NCI-H2196 (cell line): ENCODE measurements around the gene MOAP1.
"Not testable (repeated sequence)": the region's sequence is repeated elsewhere in the genome, so short reads cannot be mapped to it uniquely, and the experiment has no call there.

Source experiments
- DNase-seq: peaks from one replicate; lab custom pipeline; 2025; ENCODE audit not compliant: unreplicated experiment; lab: John Stamatoyannopoulos, UW

MOAP1 gene

GRCh38 chr14:93148979-93149378, 35.7 kb downstream of the MOAP1 start:
- DNase-seq, result no peak

GRCh38 chr14:93146119-93146518, 38.6 kb downstream of the MOAP1 start:
- no peak for DNase-seq

- no peak for DNase-seq
These were observed 41.6 kb downstream of the MOAP1 start for GRCh38 chr14:93142854-93143652.

GRCh38 chr14:93137864-93138263, 46.8 kb downstream of the MOAP1 start:
- DNase-seq, result peak; percentile 57

- DNase-seq, result not testable (repeated sequence)
These were observed 48.2 kb downstream of the MOAP1 start for GRCh38 chr14:93136508-93136907.

- DNase-seq, result no peak
These were observed 48.7 kb downstream of the MOAP1 start for GRCh38 chr14:93136009-93136408.

- DNase-seq, result peak; percentile 23
These were observed 49.3 kb downstream of the MOAP1 start for GRCh38 chr14:93135399-93135798.

- DNase-seq, result no peak
These were observed 51.2 kb downstream of the MOAP1 start for GRCh38 chr14:93133464-93133863.

- no peak for DNase-seq
These were observed 52.1 kb downstream of the MOAP1 start for GRCh38 chr14:93132472-93133065.
